Adrenal gland (tissue), 5 donors: ENCODE measurements around the gene SEMA3E.

Source experiments
- CTCF ChIP-seq, 6 experiments: fragments of 450-650 bp in 4 of 6; fragments of 200-600 bp in 2 of 6; sonication (generic) in 1 of 6; IDR thresholded peaks; 1 replicate in 5 of 6; 2 replicates in 1 of 6; pipeline versions ENCODE4 v1.5.1 to v1.8.0; 2016 to 2021; ENCODE audit warnings: antibody characterized with exemption in 6 of 6, mild to moderate bottlenecking in 2 of 6, moderate library complexity in 1 of 6
- POLR2A ChIP-seq, 2 donors: fragments of 450-650 bp; IDR thresholded peaks; one replicate each; pipeline ENCODE4 v1.6.1; 2017; ENCODE audit warnings: antibody characterized with exemption in 2 of 2, mild to moderate bottlenecking in 2 of 2, moderate library complexity in 1 of 2
- donor health status: DM: no; HTN: no; CAD: no.

- no peak for TF ChIP-seq CTCF (IDR thresholded peaks at IDR 0.05)
- TF ChIP-seq POLR2A (IDR thresholded peaks at IDR 0.05), result no peak
These were observed 38.2 kb downstream of the SEMA3E start for GRCh38 chr7:83610649-83611304.
